ENCODE results near the gene DOCK9.

DNA sequence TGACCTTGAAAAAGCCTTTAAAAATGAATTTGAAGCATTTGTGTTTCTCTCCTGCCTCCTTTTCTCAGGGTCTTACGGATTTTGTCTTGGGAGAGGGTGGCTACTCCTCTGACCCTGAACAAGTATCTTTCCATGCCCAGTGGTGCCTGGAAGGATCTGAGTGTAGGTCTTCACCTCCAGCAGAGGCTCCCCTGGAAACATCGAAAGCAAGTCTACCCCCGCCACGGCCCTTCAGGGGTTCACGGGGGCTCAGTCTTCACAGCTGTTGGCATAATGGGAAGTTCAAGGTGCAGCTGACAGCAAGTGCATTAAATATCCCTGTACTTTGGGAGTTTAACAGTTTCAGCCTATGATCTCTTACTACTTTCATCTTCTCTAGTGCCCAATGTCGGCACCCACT is 182.6 kb downstream of the DOCK9 start:
- TF ChIP-seq, protein P1, sequence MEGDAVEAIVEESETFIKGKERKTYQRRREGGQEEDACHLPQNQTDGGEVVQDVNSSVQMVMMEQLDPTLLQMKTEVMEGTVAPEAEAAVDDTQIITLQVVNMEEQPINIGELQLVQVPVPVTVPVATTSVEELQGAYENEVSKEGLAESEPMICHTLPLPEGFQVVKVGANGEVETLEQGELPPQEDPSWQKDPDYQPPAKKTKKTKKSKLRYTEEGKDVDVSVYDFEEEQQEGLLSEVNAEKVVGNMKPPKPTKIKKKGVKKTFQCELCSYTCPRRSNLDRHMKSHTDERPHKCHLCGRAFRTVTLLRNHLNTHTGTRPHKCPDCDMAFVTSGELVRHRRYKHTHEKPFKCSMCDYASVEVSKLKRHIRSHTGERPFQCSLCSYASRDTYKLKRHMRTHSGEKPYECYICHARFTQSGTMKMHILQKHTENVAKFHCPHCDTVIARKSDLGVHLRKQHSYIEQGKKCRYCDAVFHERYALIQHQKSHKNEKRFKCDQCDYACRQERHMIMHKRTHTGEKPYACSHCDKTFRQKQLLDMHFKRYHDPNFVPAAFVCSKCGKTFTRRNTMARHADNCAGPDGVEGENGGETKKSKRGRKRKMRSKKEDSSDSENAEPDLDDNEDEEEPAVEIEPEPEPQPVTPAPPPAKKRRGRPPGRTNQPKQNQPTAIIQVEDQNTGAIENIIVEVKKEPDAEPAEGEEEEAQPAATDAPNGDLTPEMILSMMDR (IDR thresholded peaks at IDR 0.05), result no peak
- TF ChIP-seq POLR2A (IDR thresholded peaks at IDR 0.05), result no peak

Measured in right lobe of liver (tissue), 4 donors.